Activated naive CD4-positive, alpha-beta T cell (primary cell): Measurements from ENCODE around the gene NDC1.
"Not testable (repeated sequence)": the region's sequence is repeated elsewhere in the genome, so short reads cannot be mapped to it uniquely, and the experiment has no call there.

Experiments used
- DNase-seq, 4 experiments: peaks; one replicate each; lab custom pipeline; 2025; lab: John Stamatoyannopoulos, UW

Gene NDC1

DNA sequence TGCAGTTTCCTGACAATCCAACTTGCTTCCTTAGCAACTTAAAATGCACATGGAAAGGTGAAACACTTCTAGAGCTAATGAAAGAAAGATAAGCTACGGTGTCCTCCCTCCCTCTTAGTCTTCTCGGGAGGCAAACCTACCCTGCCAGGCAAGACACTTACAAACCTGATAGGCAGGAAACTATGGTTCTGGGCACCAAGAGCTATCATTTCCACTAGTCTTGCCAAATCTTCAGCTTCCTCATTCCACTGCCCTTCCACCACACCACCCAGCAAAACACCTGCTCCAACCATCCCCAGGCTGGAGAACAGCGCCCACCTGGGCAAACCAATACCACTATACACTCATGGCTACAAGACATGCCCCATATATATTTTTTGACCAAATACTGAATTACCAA lies 15.2 kb downstream of the NDC1 start:
- no peak for DNase-seq

DNA sequence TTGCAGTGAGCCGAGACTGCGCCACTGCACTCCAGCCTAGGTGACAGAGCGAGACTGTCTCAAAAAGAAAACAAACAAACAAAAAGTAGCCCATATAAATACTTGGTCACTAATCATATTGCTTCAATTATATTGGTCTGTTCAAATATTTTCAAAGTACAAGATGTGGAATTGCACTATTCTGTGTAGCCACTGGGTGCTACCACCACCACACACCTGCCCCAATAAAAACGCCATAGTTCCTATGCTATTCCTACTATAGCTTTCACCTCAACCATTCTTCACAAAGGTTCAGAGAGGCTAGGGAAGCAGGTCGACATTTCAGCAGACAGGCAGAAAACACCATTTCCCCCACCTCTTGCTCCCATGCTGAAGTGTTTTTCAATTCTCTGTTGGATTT lies 16.7 kb downstream of the NDC1 start:
- DNase-seq, result no peak

DNA sequence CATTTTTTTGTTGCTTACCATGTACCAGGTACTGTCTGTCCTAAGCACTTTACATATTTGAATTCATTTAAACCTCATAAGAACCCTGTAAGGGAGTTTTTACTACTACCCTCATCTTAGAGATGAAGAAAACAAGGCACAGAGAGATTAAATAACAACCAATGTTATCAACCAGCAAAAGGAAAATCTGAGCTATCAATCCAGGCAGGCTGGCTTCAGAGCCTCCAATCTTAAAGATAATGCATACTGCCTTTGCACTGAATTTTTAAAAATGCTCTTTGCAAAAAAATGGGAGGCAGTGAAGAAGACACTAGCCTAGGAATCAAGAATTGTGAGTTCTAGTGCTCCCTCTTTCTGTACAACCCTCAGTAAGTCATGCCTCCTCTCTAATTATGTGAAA lies 18.7 kb downstream of the NDC1 start:
- DNase-seq, result no peak

DNA sequence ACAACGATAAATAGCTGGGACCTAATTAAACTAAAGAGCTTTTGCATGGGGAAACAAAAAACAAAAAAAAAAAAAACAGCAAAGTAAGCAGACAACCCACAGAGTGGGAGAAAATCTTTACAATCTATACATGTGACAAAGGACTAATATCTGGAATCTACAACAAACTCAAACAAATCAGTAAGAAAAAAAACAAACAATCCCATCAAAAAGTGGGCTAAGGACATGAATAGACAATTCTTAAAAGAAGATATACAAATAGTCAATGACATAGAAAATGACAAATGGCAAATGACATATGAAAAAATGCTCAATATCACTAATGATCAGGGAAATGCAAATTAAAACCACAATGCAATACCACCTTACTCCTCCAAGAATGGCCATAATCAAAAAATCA lies 21.5 kb downstream of the NDC1 start:
- DNase-seq, result not testable (repeated sequence)

DNA sequence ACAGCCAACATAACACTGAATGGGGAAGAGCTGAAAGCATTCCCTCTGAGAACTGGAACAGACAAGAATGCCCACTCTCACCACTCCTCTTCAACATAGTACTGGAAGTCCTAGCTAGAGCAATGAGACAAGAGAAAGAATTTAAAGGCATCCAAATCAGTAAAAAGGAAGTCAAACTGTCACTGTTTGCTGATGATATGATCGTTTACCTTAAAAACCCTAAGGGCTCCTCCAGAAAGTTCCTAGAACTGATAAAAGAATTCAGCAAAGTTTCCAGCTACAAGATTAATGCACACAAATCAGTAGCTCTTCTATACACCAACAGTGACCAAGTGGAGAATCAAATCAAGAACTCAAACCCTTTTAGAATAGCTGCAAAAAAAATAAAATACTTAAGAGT lies 22.6 kb downstream of the NDC1 start:
- not testable (repeated sequence) for DNase-seq

DNA sequence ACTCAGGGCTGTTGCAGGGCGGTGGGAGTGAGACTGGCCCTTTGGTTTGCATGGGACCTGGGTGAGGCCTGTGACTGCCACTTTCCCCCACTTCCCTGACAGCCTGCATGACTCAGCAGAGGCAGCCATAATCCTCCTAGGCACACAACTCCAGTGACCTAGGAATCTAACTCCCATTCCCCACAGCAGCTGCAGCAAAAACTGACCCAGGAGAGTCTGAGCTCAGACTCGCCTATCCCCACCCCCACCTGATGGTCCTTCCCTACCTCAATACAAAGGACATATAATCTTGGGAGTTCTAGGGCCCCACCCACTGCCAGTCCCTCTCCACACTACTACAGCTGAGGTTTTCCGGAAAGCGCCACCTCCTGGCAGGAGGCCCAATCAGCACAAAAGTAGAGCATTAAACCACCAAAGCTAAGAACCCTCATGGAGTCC lies 26.7 kb downstream of the NDC1 start:
- no peak for DNase-seq

DNA sequence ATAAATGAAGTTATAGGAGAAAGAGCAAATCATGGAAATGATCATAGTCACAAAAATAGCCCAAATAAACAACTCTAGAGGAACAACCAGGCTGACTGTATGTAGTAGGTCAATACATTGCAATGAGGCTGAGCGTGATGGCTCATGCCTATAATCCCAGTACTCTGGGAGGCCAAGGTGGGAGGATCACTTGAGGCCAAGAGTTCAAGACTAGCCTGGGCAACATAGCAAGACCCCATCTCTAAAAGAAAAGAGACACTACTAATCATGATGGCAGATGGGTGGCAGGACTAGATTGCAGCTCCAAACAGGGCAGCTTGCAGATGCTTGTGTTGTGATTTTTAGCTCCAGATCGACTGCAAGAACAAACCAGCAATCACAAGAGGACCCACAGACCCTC lies 27.6 kb downstream of the NDC1 start:
- no peak for DNase-seq

DNA sequence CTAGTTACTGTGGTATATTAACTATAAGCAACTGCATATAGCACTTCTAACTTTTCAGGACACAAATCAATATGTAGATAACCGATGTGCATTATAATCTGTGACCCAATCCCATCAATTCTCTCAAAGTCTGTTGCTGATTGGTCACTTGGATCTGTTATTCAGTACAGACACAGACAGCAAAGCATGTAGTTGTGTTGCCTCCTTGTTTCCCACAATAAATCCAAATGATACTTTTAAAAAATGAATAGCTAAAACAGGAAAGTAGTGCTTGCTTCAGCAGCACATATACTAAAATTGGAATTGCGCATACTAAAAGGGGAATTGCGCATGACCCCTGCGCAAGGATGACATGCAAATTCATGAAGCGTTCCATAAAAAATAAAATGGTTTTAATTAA lies 28.1 kb downstream of the NDC1 start:
- DNase-seq, result no peak

DNA sequence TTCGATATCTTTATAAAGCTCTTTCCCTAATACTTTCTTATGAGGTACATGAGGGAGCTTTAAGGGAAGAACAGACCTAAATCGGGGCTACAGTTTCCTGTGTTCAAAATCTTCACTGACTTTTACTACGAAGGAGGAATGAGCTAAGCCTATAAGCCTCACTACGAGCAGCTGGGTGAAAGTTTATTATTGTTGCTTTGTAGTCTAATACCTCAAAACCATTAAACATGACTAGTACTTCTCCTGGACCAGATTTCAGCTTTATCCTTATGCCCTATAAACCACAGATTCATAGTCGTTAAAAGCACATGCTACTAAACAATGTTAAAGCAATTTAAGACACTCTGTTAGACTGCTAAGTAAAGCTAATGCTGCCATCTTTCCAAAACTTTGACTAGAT lies 30.2 kb downstream of the NDC1 start:
- DNase-seq, result no peak

DNA sequence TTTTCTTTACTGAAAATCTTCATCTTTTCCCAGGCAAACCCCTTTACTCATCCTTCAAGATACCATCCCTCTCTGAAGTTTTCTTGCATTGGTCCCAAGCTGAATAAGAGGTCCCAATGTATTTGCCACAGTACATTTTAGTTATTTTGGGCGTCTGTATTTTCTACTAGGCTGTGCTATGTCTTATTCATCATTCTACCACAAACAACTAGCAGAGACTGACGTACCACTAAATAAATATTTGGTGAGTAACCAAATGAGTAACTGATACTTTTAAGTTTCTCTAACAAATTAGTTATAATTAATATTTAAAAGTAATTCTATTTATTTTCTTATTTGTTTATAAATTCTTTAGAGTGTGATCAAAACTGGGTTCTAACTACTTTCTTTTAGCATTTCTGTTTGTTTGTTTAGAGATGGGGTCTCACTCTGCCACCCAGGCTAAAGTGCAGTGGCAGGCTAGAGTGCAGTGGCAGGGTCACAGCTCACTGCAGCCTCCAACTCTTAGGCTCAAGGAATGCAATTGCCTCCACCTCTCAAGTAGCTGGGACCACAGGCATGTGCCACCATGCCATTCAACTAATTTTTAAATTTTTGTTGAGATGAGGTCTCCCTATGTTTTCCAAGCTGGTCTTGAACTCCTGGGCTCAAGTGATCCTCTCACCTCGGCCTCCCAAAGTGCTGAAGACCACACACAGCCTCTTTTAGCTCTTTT lies 33.1 kb downstream of the NDC1 start:
- DNase-seq, result no peak

DNA sequence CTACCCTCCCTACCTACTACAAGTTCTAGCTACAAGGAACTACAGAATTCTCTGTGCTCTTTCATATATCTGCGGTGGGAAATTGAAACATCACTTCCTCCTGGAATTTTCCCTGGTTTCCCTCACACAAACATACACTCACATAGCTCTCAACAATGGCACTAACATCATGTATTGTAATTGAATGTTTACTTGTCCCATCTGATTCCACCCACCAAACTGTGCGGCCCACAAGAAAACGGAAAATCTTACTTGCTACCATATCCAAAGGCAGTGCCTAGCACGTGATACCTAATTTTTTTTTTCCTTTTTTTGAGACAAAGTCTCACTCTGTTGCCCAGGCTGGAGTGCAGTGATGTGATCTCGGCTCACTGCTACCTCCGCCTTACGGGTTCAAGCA lies 33.9 kb downstream of the NDC1 start:
- no peak for DNase-seq

DNA sequence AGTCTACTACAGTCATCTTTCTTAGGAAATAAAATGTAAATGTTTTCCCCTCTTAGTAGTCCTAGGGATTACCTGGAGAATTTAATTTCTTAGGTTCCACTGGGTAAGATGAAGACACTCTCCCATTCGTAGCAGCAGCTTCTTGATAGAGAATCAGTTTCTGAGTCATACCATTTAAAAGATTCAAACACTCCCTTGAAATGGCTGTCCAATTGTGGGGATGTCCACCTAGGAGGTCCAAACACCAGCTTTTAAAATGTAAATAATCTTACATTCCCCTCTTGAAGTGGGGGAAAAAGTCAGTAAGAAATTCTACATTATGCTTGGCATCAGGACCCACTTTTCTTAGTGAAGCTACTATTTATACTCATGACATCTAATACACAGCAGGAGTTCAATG lies 37.5 kb downstream of the NDC1 start:
- DNase-seq, result no peak

DNA sequence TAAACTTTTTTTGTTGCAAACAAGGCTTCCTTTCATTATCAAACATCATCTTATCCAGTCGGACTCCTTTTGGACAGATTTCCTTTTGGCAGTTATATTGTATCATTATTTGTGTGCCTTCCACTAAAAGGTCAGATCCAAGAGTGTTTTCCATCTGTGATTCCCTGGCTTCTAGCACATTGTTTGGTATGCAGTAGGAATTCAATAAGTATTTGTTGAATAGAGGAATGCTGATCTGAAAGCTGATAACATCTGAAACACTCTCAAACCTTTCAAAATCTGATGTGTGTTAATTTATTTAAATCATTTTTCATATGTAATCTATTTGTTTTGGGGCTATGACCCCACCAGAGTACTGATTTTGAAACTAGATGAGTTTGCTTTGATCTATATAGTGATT lies 39.0 kb downstream of the NDC1 start:
- DNase-seq, result no peak

DNA sequence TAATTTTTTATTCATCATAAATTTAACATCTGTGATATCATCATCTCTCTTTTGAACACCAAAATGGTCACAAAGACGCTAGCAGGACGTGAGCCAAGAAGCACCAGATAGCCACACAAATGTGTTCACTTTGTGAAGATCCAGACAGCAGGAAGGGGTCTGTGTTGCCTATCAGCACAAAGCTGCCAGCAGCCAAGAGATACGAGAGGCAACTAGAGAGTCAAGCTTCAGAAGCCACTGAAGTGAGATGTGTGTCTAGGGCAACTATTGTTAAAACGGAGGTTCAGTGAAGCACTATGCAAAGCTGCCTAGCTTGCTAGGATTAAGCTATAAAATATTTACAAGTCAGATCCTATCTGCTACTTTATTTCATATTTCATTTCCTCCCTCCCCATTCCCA lies 45.3 kb downstream of the NDC1 start:
- DNase-seq, result no peak

DNA sequence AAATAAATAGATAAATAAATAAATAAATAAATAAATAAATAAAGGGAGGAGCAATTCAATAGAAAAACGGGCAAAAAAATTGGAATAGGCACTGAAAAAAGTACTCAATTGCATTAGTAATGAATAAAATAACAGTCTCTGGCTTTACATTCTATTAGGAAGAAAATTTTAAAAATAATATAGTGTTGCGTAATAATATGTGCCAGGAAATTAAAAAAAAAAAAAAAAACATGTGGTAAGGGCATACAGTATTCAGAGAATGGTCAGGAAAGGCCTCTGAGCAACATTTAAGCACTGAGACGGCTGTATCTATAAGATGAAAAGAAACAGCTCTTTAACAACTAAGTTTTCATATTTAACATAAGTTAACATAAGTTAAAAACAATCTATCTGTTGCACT lies 50.4 kb downstream of the NDC1 start:
- no peak for DNase-seq

DNA sequence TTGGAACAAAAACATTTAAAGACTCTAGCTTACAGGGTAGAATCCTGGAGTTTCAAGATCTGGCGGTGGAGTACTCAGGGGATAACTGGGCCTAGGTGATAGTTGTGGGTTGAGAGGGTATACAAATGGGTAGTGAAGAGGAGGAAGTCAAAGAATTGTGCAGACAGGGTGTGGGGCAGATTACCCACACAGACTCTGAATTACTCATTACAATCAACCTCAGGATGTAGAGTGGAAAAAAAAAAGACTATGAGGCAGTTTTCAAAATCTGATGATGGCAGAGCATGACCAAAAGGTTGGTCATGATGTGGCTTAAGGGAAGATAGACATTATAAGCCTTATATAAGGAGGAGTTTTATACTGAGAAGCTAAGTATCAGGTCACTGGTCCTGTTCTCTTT lies 55.0 kb downstream of the NDC1 start:
- no peak for DNase-seq

DNA sequence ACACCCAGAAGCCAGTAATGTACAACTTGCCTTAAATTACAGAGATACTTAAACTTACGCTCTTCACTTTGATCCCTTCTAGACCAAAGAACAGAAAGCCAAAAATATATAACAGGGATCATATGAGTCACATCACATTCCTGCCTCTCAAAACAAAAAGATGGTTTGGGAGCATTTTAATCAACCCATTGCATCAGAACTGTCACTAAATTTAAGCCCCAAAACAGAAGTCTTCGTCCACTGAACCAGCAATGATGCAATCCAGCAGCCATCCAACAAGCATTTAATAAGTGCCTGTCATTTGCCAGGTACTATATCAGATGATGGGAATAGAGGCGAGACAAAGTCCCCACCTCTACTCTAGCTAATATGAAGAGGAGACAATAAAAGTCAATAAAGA lies 56.4 kb downstream of the NDC1 start:
- DNase-seq, result no peak

DNA sequence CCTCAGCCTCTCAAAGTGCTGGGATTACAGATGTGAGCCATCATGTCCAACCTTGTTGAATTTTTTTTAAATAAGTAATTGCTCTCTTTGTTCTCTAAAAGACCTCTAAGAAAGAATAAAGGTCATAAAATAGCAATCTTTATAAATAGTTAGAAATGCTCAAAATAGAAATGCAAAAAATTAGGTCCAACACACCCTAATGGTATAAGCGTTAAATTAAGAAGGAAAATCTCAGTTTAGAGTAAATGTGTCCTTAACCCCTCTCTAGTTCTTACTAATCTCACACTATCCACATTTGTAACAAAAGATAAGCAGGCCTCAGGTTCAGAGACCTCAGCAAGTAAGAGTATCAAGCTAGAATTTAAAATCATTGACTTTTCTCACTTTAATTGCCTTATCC lies 60.8 kb downstream of the NDC1 start:
- no peak for DNase-seq

DNA sequence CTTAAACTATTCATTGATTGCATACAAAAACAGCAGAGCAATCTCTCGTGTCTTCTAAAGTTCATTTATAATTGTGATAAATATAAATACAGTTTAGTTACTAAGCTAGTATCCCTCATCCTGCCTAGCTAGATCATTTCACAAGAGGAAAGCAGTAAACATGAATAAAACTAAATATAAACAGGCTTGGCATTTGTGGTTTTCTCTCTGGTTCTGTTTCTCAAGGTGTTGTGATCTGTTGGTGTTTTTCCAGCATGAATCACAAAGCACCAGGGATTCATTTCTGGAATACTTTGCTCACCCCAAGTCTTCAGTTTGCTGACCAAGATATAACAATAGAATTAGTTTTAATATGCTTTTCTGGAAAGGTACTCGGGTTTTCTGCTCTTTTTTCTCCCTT lies 66.4 kb downstream of the NDC1 start:
- no peak for DNase-seq

DNA sequence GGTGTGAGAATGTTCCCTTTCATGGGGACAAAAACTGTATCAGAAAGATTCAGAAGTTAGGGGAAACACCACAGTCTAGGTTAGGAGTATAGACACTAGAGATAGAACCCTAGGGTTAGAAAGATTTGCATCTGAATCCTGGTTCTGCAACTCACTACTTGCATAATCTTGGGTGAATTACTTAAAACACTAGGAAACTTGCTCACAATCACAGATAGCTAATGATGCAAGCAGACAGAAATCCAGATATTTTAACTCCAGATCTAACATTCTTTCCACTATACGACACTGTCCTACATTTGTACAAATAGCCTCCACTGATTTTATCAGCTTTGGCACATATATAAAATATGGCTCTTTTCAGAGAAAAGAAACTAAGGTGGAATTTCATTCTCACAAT lies 68.3 kb downstream of the NDC1 start:
- no peak for DNase-seq

DNA sequence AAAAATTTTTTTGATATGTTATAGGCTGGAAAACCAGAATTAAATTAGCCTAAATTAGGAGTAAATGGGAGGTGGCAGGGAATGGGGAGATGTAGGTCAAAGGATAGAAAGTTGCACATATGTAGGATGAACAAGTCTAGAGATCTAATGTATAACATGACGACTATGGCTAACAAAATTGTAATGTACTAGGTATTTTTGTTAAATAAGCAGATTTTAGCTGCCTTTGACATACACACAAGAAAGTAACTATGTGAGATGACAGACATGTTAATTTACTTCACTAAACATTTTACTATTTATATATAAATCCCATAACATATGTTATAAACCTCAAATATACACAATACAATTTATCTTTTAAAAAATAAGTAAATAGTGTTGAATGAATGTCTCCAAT lies 68.9 kb downstream of the NDC1 start:
- no peak for DNase-seq

DNA sequence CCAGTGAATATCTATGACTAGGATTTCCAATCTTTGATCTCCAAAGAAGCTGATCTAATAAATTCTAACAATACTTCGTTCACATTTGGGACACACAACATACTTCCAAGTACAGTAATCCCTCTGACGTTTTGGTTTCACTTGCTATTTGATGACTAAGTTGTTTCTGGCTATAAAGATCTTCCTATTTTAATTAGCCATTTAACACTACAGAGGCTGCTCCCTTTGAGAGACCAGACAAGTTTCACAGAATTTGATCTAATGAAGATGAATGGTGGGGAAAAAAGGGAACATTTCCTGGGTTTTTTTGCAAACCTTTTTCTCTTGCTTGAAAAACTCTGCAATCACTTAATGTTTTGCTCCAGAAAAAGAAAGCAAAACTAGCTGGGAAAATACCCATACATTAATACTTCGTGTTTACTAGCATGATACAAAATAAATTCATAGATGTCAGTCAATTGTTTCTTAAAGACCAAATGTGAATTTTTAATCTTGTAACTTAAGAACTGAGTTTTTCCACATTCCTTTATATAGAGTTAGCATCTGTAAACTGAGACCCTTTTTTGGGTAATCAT lies 71.2 kb downstream of the NDC1 start:
- no peak for DNase-seq

DNA sequence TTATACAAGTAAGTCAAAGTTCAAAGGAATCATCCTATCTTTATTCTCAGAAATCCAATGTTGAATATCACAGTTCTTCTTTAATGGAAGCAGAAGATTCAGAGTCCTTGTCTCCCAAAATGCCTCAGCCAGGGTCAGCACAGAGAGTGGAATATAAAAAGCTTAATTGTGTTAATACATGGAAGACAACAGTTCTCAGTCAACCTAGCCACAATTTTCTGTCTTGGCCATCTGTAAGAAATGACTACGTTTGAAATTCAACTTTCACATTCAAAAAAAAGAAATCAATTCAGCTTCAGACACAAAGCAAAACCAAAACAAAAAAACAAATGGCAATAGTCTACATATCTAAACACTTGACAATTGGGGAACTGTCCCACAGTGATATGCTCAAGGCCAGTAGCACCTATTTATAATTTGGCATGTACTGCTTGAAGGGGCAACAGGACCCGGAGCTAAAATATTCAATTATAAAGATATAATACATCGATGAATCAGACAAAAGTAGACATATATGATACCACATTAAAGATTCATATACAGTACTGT lies 71.8 kb downstream of the NDC1 start:
- DNase-seq, result no peak

DNA sequence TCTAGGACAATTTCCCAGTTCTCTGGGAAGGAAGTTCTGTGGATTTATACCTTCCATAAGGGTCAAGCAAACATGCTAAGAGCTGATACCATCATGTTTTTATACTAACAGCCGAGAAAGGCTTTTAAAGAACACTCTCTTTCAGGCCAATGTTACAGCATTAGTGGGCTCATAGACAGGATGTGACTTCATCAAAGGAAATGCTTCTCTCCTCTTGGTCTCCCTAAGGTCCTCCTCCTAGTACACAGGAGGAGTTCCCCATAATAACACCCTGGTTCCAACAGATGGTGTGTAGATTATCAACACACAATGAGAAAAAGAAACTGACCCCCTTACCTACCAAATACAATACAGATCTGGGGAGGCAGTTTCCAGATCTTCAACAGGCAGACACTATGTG lies 72.4 kb downstream of the NDC1 start:
- no peak for DNase-seq
